SK-N-SH (cell line): ENCODE data around the gene IL17RA. TPM values are rescaled to one million over a fixed set of nuclear protein-coding genes. Genes with fewer than 3 reads are reported as not detected.

Experiments used
- CTCF ChIA-PET: fragments of 300-600, 350-600 bp; formaldehyde crosslinking; extraction: SDS; loops from one replicate; lab custom pipeline; 2021; lab: Yijun Ruan, JAX
- POLR2A ChIA-PET: fragments of 350-600 bp; sonication (Branson Sonifier 250); formaldehyde crosslinking; extraction: SDS; loops from one replicate; lab custom pipeline; 2020; ENCODE audit warnings: antibody characterized with exemption, inconsistent platforms; lab: Yijun Ruan, JAX
- DNase-seq: peaks from one replicate; pipeline ENCODE4 v3.0.0; 2012
- H2AFZ ChIP-seq: fragments of 200-600 bp; sonication (generic); 2 replicates; pipeline ENCODE4 v1.8.1; 2016; ENCODE audit warnings: antibody characterized with exemption, mild to moderate bottlenecking, low read depth
- H3F3A ChIP-seq: fragments of 200-600 bp; sonication (generic); replicated peaks from 2 replicates; pipeline ENCODE3; 2016; ENCODE audit warnings: antibody characterized with exemption, mild to moderate bottlenecking; ENCODE audit not compliant: insufficient read depth
- H3K27ac ChIP-seq, 2 experiments: fragments of 200-500 bp in 1 of 2; fragments of 200-600 bp in 1 of 2; sonication (Bioruptor generic) in 1 of 2; sonication (generic), shearing (Covaris generic) in 1 of 2; 2 replicates each; pipeline versions ENCODE4 v1.5.1 to v1.6.1; 2014 to 2016; ENCODE audit warnings: low read depth in 2 of 2, inconsistent platforms in 1 of 2, low read length in 1 of 2, mild to moderate bottlenecking in 1 of 2, mixed read lengths in 1 of 2
- H3K27me3 ChIP-seq: fragments of 200-600 bp; sonication (generic), shearing (Covaris generic); 2 replicates; pipeline ENCODE4 v1.6.1; 2016; ENCODE audit warnings: mixed run types; ENCODE audit not compliant: insufficient read depth
- H3K36me3 ChIP-seq, 2 experiments: fragments of 200-500 bp in 1 of 2; fragments of 200-600 bp in 1 of 2; sonication (Bioruptor generic) in 1 of 2; sonication (generic) in 1 of 2; replicated peaks in 1 of 2; 2 replicates each; pipeline versions ENCODE3 to v1.5.1; 2014 to 2016; ENCODE audit warnings: low read length in 1 of 2, mild to moderate bottlenecking in 1 of 2; ENCODE audit not compliant: insufficient read depth in 2 of 2, control insufficient read depth in 1 of 2
- H3K4me1 ChIP-seq, 2 experiments: fragments of 200-500 bp in 1 of 2; fragments of 200-600 bp in 1 of 2; sonication (Bioruptor generic) in 1 of 2; sonication (generic), shearing (Covaris generic) in 1 of 2; 2 replicates each; pipeline versions ENCODE4 v1.5.1 to v1.6.1; 2014 to 2016; ENCODE audit warnings: low read depth in 1 of 2, low read length in 1 of 2, mixed run types in 1 of 2; ENCODE audit not compliant: insufficient read depth in 2 of 2, control insufficient read depth in 1 of 2
- H3K4me2 ChIP-seq: fragments of 200-600 bp; sonication (generic), shearing (Covaris generic); 2 replicates; pipeline ENCODE4 v1.6.1; 2017; ENCODE audit warnings: mixed run types
- H3K4me3 ChIP-seq, 2 experiments: fragments of 200-500 bp in 1 of 2; fragments of 200-600 bp in 1 of 2; sonication (Bioruptor generic) in 1 of 2; sonication (generic), shearing (Covaris generic) in 1 of 2; 2 replicates each; pipeline versions ENCODE4 v1.5.1 to v1.8.1; 2014 to 2016; ENCODE audit warnings: low read depth in 2 of 2, inconsistent platforms in 1 of 2, low read length in 1 of 2, mild to moderate bottlenecking in 1 of 2, mixed read lengths in 1 of 2, moderate library complexity in 1 of 2
- H3K79me2 ChIP-seq: fragments of 200-600 bp; sonication (generic); 2 replicates; pipeline ENCODE4 v1.8.1; 2017; ENCODE audit warnings: mild to moderate bottlenecking; ENCODE audit not compliant: insufficient read depth
- H3K9ac ChIP-seq: fragments of 200-600 bp; sonication (generic); 2 replicates; pipeline ENCODE4 v1.6.1; 2017; ENCODE audit warnings: mixed run types
- H3K9me2 ChIP-seq: fragments of 200-600 bp; sonication (generic); 2 replicates; pipeline ENCODE4 v1.6.1; 2017; ENCODE audit warnings: mixed run types
- H3K9me3 ChIP-seq: fragments of 200-600 bp; sonication (generic); 2 replicates; pipeline ENCODE4 v1.6.1; 2017; ENCODE audit warnings: mixed run types, mild to moderate bottlenecking, moderate library complexity
- H4K20me1 ChIP-seq: fragments of 200-600 bp; sonication (generic); 2 replicates; pipeline ENCODE4 v1.6.1; 2017; ENCODE audit warnings: mild to moderate bottlenecking, mixed run types; ENCODE audit not compliant: insufficient read depth
- ELF1 ChIP-seq: IDR thresholded peaks from 2 replicates; pipeline ENCODE4 v1.4.0; 2012
- EP300 ChIP-seq, 2 experiments: IDR thresholded peaks; 2 replicates each; pipeline versions ENCODE4 v1.4.0 to v1.6.1; 2012; ENCODE audit warnings: borderline replicate concordance in 1 of 2, low read depth in 1 of 2, low read length in 1 of 2
- FOXM1 ChIP-seq: IDR thresholded peaks from 2 replicates; pipeline ENCODE4 v1.4.0; 2012; ENCODE audit warnings: low read depth, mild to moderate bottlenecking
- GABPA ChIP-seq: IDR thresholded peaks from 2 replicates; pipeline ENCODE4 v1.4.0; 2012; ENCODE audit warnings: low read depth, mild to moderate bottlenecking
- JUND ChIP-seq: IDR thresholded peaks from 2 replicates; pipeline ENCODE4 v1.4.0; 2012
- MXI1 ChIP-seq: IDR thresholded peaks from 2 replicates; pipeline ENCODE4 v1.6.1; 2012; ENCODE audit warnings: mild to moderate bottlenecking, low read depth, low read length, improper control_type of control experiment
- NFIC ChIP-seq: IDR thresholded peaks from 2 replicates; pipeline ENCODE4 v1.4.0; 2012; ENCODE audit warnings: borderline replicate concordance
- NRF1 ChIP-seq: IDR thresholded peaks from 2 replicates; pipeline ENCODE4 v1.6.1; 2012; ENCODE audit warnings: low read depth, mild to moderate bottlenecking, low read length
- RAD21 ChIP-seq: IDR thresholded peaks from 2 replicates; pipeline ENCODE4 v1.6.1; 2012; ENCODE audit warnings: mild to moderate bottlenecking, low read length
- RCOR1 ChIP-seq: fragments of 150-350 bp; IDR thresholded peaks from 2 replicates; pipeline ENCODE4 v1.6.1; 2017; ENCODE audit warnings: antibody characterized with exemption, low read length
- RFX5 ChIP-seq: IDR thresholded peaks from 2 replicates; pipeline ENCODE4 v1.6.1; 2012; ENCODE audit warnings: mild to moderate bottlenecking, improper control_type of control experiment, low read length
- SIN3A ChIP-seq: IDR thresholded peaks from 2 replicates; pipeline ENCODE4 v1.6.1; 2012; ENCODE audit warnings: low read depth, mild to moderate bottlenecking, low read length, moderate library complexity, borderline replicate concordance
- SMC3 ChIP-seq: IDR thresholded peaks from 2 replicates; pipeline ENCODE4 v1.6.1; 2012; ENCODE audit warnings: low read depth, low read length, improper control_type of control experiment
- TCF12 ChIP-seq: IDR thresholded peaks from 2 replicates; pipeline ENCODE4 v1.4.0; 2012
- WGBS: methylation state at CpG from one replicate; pipeline ENCODE4 v1.1.6; 2017; ENCODE audit warnings: low lambda C conversion rate; 5-methylcytosine and 5-hydroxymethylcytosine counted together
- polyA plus RNA-seq, 3 experiments: library from polyadenylated mRNA; depleted of rRNA; stranded (reverse); fragments of >200 nt; gene quantifications; 2 replicates each; pipeline ENCODE4 v1.2.3, GENCODE V29; 2012
- TF ChIP-seq, protein P1 (sequence below): IDR thresholded peaks from 2 replicates; pipeline ENCODE4 v1.6.1; 2012; ENCODE audit warnings: mild to moderate bottlenecking, low read depth, low read length, moderate library complexity
- TF ChIP-seq, protein P2 (sequence below): fragments of 200-600 bp; sonication (generic); IDR thresholded peaks from 2 replicates; pipeline ENCODE4 v1.6.1; 2017; ENCODE audit warnings: antibody characterized with exemption, mild to moderate bottlenecking, moderate library complexity
- TF ChIP-seq, protein P3 (sequence below): fragments of 150-350 bp; IDR thresholded peaks from 2 replicates; pipeline ENCODE4 v1.6.1; 2017; ENCODE audit warnings: antibody characterized with exemption, low read length, low read depth, borderline replicate concordance

IL17RA gene
- polyA plus RNA-seq, 1 of the 3 experiments (the other 2 are of a cell fraction) = 4.5 TPM

DNA sequence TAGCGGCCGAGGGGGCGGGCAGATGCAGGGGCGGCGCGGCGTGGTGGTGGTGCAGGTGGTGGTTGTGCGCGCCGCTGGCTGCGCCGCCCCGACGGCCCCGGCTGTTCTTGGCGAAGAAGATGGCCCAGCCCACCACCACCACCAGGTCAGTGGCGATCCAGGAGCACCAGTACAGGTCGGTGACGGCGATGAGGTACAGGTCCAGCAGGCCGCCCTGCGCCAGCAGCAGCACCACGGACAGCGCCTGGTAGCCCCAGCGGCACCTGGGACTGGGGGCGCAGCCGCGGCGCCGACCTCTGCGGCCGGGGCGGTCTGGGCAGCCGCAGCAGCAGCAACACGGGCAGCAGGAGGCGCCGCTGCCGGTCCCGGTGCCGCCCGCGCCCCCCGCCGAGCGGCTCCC lies 35.5 kb downstream of the IL17RA start:
- Histone ChIP-seq H3K4me1 (peaks cover 0 to 5% of the 10 kb centered on the region in 2 experiments; a peak in 1 of 4 replicates), H3K27me3 (peaks cover 9% of the 10 kb centered on the region; the same call in 1 of the 2 replicates), H3K4me3 (peak overlapping the region in 1 of 2 experiments; percentile 49; a peak in 2 of 4 replicates), H2AFZ (no peak overlapping the region), H3K9ac (no peak overlapping the region), H3K79me2 (no peaks in the 10 kb centered on the region), H3K36me3 (no peaks in the 10 kb centered on the region), H3K27ac (no peak overlapping the region), H4K20me1 (no peaks in the 10 kb centered on the region), H3K9me3 (no peaks in the 10 kb centered on the region), H3K9me2 (no peaks in the 10 kb centered on the region), H3K4me2 (no peak overlapping the region), H3F3A (peaks cover 5% of the 10 kb centered on the region)
- peak; percentile 71 for DNase-seq
- no peak for TF ChIP-seq FOXM1
- TF ChIP-seq, protein P1, sequence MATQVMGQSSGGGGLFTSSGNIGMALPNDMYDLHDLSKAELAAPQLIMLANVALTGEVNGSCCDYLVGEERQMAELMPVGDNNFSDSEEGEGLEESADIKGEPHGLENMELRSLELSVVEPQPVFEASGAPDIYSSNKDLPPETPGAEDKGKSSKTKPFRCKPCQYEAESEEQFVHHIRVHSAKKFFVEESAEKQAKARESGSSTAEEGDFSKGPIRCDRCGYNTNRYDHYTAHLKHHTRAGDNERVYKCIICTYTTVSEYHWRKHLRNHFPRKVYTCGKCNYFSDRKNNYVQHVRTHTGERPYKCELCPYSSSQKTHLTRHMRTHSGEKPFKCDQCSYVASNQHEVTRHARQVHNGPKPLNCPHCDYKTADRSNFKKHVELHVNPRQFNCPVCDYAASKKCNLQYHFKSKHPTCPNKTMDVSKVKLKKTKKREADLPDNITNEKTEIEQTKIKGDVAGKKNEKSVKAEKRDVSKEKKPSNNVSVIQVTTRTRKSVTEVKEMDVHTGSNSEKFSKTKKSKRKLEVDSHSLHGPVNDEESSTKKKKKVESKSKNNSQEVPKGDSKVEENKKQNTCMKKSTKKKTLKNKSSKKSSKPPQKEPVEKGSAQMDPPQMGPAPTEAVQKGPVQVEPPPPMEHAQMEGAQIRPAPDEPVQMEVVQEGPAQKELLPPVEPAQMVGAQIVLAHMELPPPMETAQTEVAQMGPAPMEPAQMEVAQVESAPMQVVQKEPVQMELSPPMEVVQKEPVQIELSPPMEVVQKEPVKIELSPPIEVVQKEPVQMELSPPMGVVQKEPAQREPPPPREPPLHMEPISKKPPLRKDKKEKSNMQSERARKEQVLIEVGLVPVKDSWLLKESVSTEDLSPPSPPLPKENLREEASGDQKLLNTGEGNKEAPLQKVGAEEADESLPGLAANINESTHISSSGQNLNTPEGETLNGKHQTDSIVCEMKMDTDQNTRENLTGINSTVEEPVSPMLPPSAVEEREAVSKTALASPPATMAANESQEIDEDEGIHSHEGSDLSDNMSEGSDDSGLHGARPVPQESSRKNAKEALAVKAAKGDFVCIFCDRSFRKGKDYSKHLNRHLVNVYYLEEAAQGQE = peak; percentile 96
- ChIA-PET CTCF (interaction anchor here (1.0 to 1.2 kb wide), 5 partner anchors 9 to 37 kb away, joined by 3 to 5 read pairs (median 3); no protein-coding TSS in a partner anchor), POLR2A (interaction anchor here (0.7 to 1.7 kb wide), 2 partner anchors 17 to 51 kb away, joined by 3 to 6 read pairs; no protein-coding TSS in a partner anchor)
- 67% methylated on average over 3 of the region's 45 CpGs for WGBS

DNA sequence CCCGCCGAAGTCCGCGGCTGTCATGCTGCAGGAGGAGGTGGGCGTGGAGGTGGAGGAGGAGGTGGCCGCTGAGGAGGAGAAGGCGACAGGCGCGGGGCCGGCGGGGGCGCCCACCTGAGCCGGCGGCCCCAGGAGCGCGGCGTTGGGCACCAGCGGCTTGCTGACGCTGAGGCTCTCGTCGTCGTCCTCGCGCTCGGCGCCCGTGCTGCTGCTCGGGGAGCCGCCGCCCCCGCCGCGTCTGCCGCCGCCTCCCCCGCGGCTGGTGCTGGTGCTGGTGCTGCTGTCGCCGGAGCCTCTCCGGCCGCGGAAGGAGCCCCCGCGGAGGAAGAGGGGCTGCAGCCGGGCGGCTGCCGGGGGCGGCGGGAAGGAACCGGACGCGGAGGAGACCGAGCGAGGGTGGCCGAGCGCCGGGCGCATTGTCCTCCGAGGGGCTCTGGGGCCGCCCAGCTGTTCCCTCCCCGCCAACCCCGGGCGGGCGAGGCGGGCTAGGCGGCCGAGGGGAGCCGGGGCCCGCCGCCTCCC lies 36.0 kb downstream of the IL17RA start:
- Histone ChIP-seq H3K36me3 (no peaks in the 10 kb centered on the region), H3K4me1 (peaks cover 0 to 5% of the 10 kb centered on the region in 2 experiments; a peak in 1 of 4 replicates), H3K27me3 (peaks cover 9% of the 10 kb centered on the region; the same call in 1 of the 2 replicates), H3K9me3 (no peaks in the 10 kb centered on the region), H3K9ac (no peak overlapping the region), H3K27ac (no peak overlapping the region; a peak in 1 of 4 replicates), H3K9me2 (no peaks in the 10 kb centered on the region), H3K79me2 (no peaks in the 10 kb centered on the region), H3F3A (peaks cover 5% of the 10 kb centered on the region), H2AFZ (no peak overlapping the region), H3K4me3 (peak overlapping the region; percentile 49 to 57), H3K4me2 (peak overlapping the region; percentile 75), H4K20me1 (no peaks in the 10 kb centered on the region)
- ChIA-PET CTCF (interaction anchor here (1.2 kb wide), 2 partner anchors 10 to 15 kb away, joined by 3 to 5 read pairs; no protein-coding TSS in a partner anchor), POLR2A (interaction anchor here (0.7 to 1.7 kb wide), 2 partner anchors 16 to 51 kb away, joined by 3 to 6 read pairs; no protein-coding TSS in a partner anchor)
- no peak for TF ChIP-seq MXI1
- no peak for TF ChIP-seq SIN3A
- no peak for TF ChIP-seq SMC3
- no peak for TF ChIP-seq EP300 (IDR thresholded peaks at IDR 0.05; ENCODE audit: borderline replicate concordance in 1 of 2, low read depth in 1 of 2, low read length in 1 of 2)
- no peak for TF ChIP-seq GABPA
- TF ChIP-seq, protein P2, sequence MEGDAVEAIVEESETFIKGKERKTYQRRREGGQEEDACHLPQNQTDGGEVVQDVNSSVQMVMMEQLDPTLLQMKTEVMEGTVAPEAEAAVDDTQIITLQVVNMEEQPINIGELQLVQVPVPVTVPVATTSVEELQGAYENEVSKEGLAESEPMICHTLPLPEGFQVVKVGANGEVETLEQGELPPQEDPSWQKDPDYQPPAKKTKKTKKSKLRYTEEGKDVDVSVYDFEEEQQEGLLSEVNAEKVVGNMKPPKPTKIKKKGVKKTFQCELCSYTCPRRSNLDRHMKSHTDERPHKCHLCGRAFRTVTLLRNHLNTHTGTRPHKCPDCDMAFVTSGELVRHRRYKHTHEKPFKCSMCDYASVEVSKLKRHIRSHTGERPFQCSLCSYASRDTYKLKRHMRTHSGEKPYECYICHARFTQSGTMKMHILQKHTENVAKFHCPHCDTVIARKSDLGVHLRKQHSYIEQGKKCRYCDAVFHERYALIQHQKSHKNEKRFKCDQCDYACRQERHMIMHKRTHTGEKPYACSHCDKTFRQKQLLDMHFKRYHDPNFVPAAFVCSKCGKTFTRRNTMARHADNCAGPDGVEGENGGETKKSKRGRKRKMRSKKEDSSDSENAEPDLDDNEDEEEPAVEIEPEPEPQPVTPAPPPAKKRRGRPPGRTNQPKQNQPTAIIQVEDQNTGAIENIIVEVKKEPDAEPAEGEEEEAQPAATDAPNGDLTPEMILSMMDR = no peak
- TF ChIP-seq JUND = no peak
- no peak for TF ChIP-seq TCF12
- no peak for TF ChIP-seq NRF1
- TF ChIP-seq RAD21 = no peak
- TF ChIP-seq ELF1 = no peak
- TF ChIP-seq FOXM1 = no peak
- no peak for TF ChIP-seq NFIC
- TF ChIP-seq RCOR1 = no peak
- TF ChIP-seq RFX5 = no peak
- TF ChIP-seq, protein P3, sequence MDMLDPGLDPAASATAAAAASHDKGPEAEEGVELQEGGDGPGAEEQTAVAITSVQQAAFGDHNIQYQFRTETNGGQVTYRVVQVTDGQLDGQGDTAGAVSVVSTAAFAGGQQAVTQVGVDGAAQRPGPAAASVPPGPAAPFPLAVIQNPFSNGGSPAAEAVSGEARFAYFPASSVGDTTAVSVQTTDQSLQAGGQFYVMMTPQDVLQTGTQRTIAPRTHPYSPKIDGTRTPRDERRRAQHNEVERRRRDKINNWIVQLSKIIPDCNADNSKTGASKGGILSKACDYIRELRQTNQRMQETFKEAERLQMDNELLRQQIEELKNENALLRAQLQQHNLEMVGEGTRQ = no peak
- 0% methylated on average over 4 of the region's 70 CpGs for WGBS
- no peak for DNase-seq
